GM21390 (cell line): ENCODE measurements around the gene MPP3.

Experiments used
- ATAC-seq: cut with Tn5 transposase; IDR thresholded peaks from one replicate; pipeline ENCODE4 v1.9.1; 2021; ENCODE audit not compliant: unreplicated experiment

The MPP3 gene

DNA sequence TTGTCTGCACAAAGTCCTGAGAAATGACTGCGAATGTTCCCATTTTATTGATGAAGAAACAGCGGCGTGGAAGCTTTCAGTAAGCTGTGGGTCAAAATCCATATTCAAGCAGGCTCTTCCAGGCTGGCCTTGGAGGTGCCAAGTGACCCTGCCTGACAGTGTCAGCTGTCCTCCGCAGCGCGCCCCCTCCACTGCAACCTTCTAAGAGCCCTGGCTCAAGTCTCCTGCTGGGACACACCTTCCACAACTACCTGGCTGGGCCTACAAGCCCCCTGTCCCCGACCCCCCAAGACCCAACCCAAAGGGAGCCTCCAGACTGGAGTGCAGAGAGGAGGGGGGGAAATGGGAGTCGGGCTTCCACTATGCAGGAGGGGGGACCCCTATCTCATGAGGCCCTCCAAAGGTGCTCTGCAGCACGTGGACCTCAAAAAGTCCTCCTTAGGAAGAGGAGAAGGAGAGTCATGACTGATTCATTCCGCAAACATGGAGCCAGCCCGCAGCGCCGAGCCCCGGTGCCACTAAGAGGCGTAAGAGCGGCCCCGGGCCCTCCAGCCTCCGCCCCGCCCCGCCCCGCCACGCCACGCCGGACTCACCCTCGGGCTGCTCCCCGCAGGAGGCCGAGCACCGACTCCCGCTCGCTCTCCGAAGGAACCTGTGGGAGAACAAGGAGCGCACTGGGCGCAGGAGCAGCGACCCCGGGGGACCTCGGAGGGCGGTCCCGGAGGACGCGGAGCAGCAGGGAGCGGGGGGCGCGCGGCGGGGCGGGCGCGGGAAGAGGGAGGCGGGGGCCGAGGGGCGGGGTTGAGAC lies 574 bp downstream of the MPP3 start:
- no peak for ATAC-seq

DNA sequence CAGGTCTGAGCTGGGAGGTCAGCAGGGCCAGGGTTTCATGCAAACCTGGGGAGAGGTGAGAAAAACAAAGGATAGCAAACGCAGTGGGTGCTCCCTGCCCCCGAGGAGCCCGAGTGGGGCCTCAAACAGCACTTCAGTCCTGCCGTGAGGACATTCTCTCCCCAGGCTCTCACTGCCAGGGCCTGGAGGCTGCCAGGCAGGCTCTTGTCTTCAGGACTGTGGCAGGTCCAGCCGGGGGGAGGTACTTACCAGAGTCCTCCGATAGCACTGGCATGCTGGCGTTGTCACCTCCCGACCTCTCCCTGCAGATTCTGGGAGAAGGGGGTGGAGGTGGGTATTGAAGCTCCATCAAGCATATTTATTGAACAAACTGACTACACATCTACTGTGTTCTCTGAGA lies 1.3 kb downstream of the MPP3 start:
- ATAC-seq: no peak

DNA sequence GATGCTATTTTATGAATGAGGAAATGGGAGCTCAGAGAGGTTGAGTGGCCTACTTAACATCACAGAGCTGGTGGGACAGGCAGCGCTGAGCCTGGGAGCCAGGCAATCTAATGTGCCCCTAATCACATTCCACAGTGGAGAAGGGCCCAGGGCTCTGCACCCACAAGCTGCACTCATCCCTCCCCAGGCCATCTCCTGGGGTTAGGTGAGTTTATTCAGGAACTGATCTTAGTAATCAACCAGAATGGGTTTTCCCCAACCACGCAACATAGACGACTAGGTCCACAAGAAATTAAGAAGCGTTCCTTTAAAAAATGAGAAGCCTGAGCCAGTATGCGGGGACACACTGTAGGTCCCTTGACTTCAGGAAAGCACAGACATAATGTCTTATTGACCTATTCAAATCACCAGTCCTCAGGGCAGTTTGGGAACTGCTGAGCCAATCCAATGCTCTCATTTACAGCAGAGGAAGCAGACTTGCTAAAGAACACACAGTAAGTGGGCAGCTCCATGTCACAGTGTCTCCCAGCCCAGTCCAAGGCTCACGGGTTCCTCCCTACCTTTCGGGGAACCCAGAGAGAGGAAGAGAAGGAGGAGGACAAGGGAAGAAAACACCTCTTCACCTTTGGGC lies 2.3 kb downstream of the MPP3 start:
- ATAC-seq: no peak

DNA sequence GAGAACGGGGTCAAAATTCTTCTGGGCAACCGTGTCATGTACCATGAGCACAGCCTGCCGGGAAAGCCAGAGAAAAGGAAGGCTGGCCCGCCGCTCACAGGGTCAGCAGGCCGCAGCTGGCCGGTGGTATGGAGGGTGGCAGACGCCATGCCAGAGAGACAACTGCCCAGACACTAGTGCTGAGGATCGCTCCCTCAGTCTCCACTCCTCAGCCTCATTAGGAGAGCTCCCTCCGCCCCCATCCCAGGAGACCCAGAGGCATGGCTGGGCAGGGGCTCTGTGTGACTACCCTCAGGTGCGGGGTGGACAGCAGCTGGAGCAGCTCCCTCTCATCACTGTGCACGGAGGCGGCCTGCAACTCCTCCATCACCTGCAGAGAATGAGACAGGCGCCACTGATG lies 3.2 kb downstream of the MPP3 start:
- ATAC-seq: no peak

DNA sequence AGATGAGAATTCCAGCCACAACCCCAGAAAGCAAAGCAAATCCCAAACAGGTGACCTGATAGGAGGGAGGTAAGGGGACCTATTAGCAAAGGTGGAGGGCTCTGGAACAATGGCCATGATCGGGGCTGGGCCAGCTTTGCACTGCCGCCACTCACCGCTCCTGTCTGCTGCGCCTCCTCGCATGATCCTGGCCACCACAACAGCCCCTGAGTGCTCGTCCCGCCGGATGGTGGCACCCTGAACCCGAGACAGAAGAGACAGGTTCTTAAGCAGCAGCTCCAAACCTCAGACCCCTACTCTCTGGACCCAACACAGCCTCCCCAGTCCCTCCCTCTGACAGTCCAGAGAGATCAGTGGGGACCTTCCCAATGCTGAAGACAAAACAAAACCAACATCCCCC lies 5.3 kb downstream of the MPP3 start:
- no peak for ATAC-seq

DNA sequence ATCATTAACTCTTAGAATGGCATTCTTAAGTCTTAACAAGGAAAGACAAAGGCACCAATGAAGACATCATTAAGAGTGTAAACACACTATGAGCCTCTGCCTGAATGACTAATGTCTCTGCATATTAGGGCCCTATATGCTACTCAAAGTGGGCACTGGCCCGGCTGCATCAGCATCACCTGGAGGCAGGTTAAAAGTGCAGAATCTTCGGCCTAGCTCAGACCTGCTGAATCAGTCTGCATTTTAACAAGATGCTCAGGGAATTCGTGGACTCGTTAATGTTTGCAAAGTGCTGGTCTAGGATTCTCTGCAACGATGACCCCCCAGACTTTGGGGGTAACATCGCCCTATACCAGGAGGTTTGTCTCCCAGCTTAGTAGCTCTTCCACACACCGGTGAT lies 6.7 kb downstream of the MPP3 start:
- no peak for ATAC-seq

DNA sequence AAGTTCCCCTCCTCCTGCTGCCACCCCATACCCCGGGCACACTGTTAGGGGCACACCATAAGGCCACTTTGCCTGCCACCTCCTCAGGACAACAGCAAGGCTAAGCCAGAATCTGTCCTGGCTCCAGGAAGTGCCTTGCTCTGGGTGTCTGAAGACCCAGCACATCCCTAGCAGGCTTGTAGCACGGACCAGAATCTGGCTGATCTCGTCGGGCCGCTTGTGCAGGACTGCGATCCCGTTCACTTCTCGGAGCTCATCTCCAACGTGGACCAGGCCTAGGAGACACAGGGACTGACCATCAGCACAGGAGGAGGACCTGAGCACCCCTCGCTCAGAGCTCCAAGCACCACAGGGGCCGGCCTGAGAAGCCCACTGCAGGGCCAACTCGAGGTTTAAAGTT lies 7.4 kb downstream of the MPP3 start:
- ATAC-seq: no peak

DNA sequence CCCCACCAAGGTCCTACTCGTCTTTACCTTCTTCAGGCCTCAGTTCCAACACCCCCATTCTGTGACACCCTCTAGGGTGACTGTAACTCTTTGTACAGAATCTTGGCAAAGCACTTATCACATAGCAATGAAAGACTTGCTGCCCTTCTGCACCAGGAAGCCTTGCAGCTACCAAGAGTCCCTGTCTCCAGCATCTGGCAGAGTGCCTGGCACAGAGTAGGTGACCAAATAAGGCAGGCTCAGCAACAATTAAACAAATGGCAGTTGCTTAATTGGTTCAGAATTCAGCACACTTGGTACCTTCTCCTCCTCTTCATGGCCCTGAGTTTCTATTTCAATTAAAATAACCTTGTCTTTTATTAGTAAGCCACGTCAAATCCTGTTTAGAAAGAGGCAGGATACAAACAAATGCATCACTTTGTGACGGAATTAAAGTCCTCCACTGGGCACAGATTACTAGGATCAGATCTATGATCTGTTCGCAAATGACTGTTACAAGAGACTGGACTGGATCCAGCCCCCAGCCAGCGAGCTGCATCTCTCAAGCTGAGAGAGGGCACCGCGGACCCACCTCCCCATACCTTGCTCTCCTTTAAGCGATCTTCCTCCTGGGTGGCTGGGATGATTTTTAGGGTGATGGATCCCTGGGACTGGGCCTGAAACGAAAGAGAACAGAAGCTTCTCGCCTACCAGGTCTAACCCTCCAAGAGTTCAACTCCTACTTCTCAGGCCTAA lies 9.4 kb downstream of the MPP3 start:
- ATAC-seq: no peak

DNA sequence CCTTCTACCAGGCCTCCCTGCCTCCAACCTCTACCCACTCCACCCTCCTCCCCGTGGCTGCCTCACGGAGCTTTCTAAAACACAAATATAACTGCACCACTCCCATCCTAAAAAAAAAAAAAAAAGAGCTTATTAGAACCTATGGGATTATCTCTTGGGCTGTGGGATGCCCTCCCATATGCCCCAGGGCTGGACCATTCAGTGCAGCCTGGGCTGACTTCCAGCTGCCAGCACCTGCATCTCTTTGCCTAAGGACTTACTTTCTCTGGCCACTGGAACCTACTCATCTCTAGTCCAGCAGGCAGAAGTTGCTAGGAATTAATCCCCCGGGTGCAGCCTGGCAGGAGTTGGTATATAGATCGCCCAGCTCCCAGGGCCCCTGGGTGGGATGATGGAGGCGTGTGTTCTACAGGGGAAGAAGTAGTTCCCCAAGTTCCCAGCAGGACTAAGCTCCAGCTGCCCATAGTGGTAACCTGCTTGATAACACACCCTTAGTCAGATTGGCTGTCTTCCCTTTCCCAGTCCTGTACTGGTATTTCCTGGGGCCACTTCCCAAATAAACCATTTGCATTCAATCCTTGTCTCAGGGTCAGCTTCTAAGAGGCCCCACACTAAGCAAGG lies 10.3 kb downstream of the MPP3 start:
- no peak for ATAC-seq

DNA sequence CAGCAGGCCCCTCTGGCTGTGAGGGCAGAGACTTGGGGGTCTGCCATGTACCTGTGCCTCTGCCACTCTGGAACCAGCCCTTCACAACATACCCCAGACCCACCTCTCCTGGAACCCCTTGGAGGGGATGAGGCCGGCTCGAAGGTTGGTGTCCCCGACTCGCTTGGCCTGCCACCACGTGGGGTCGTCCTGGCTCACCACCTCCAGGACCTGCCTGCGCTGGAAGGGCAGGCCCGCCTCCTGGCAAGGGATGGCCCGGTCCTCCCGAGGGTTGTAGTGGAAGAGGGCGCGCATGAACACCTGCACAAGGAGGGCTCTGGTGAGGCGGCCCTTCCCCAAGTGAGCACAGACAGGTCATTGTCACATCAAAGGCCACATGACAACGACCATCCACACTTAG lies 12.2 kb downstream of the MPP3 start:
- no peak for ATAC-seq

DNA sequence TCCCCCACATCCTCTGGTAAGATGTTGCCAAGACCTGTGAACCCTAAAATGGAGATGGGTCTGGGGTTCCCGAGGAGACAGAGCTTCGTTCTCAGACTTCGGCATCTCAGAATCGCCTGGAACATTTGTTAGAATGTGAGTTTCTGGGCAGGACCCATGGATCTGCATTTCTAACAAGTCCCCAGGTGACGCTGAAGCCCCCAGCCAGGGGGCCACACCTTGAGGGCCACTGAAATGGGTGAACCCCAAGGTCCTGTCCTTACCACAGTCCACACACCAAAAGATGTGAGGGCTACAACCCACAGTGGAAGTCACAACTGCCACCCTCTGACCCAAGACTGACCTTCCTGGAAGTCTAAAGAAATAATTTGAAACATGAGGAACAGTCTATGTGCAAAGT lies 14.0 kb downstream of the MPP3 start:
- ATAC-seq: no peak

DNA sequence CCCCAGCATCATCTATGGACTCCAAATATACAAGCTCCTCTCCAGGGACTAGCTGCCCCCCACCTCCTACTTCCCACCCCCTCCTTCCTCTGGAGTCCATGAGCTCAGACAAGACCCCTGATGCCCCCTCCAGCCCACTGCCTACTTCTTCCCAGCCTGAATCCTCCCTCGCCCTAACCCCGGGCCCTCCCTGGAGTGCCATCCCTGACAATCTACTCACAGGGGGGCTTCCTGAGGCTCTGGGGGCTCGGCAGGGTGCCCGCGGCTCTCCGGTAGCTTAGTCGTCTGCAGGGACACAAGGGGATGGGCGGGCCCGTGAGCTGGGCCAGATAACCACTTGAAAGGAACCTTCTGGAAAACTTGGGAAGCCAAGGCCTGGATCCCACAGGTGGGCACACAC lies 15.1 kb downstream of the MPP3 start:
- ATAC-seq: no peak

DNA sequence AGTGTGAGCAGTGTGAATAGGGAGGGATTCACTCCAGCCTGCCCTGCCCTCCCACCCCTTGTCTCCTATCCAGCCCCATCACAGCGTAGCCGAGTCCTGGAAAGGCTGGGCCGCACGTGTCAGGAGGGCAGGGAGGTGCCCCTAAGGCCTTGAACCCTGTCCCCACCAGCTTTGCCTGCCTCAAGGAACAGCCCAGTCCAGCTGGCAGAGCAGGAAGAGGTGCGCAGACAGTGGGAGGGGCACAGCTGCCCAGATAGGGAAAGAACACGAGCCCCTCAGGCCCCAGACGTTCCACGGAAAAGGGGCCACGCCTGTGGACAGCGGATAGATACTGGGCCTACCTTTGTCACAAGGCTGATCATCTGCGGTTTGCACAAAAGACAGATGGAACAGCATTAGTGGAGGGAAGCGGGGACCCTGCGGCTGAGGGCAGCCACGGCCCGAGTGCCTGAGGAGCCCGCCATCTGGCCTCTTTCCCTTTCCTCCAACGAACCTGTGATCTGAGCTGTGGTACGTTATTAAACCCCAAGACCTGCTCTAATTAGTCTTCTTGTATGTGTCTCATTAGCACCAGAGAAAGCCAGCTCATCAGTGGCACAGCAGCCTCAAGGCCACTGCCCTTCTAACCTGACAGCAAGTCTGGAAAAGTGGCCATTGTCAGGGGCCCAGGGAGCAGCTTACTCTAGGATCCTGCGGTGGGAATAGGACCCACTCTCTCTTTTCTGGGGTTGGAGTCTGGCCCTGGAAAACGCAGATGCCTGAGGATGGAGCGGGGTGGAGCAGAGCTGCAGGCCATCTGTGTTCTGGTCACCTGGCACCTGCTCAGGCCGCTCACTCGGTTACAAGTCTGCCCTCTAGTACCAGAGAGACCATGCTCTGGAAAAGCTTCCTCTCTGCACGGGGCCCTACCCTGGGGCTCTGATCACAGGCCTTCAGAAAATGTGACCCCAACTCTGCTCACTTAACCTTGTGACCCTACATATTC lies 16.3 kb downstream of the MPP3 start:
- no peak for ATAC-seq

DNA sequence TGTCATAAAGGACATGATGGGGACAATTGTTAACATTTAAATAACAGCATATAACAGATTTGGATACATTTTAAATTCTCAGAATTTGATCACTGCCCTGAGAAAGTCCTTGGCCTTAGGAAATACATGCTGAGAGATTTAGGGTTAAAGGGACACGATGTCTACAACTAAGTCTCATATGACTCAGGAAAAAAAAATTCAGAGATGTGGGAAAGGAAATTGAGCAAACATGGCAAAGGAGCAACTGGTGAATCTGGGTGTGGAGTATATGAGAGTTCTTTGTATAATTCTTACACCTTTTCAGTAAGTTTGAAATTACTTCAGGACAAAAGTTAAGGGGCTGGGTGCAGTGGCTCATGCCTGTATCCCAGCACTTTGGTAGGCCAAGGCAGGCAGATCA lies 18.2 kb downstream of the MPP3 start:
- ATAC-seq: no peak

DNA sequence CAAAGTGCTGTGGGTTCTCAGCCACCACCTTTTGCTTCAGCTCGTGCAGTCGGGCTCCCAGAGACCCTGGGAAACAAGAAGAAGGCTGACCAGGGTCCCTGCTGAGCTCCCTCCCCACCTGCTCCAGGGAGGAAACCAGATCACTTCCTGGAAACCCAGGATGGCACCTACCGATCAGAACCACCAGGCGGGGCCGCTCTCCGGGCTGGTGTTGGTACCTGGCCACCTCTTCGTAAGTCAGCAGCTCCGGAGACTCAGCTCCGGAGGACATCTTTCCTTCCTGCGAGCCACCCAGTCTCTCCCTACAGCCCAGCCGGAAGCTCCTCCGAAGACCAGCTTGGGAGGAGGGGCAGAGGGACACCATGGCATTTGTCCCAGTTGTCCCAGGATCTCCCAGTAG lies 18.9 kb downstream of the MPP3 start:
- ATAC-seq: no peak

DNA sequence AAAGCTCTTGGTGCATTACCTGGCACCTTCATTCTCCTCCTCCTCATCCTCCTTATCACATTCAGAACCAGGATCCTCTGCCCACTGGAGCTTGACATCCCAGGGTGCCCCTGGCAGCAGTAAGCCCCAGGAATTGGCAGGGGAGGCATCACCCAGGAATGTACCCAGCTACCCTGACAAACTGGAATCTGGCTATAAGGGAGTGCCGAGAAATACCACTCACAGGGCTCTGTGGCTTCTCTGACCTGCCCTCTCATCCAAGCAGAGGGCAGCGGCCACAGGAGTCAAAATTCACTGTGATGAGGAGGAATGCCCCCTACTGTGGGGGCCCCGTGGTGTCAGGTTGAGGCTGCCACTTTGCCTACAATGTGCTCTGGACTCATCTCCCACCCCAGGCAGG lies 19.6 kb downstream of the MPP3 start:
- ATAC-seq: no peak

DNA sequence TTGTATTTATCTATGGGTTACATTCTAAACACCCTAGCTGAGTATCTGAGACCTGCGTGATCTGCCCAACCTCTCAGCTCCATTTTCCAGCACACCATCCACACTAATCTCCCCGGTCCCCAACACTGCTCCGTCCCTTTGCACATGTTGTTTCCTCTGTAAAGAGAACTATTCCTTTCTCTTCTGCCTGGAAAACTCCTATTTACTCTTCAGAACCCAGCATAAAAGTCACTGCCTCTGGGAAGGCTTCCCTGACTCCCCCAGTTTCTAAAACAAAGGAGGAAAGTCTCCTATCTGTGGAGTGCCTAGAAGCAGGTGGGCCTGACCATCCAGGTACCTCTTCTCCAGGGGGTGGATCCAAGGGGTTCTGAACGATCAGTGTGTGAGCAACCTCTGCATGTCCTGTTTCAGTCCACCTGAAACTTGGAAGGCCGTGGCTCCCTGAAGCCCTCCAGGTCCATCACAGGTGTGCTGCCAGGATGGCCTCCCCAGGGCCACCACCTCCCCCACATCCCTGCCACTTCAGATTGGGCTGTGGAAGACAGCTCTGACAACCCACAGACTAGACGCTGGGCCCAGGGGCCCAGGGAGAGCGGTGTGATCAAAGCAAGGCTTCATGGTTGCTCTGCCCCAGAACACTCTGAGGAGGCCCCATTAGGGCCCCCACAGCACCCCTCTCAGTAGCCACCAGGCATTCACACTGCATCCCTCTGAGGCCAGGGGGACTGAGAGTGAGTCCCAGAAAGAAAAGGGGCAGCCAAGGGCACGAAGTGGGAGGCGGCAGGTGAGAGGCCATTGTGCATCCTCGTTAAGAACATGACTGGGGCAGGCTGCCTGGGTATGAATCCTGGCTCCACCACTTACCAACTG lies 20.3 kb downstream of the MPP3 start:
- no peak for ATAC-seq

DNA sequence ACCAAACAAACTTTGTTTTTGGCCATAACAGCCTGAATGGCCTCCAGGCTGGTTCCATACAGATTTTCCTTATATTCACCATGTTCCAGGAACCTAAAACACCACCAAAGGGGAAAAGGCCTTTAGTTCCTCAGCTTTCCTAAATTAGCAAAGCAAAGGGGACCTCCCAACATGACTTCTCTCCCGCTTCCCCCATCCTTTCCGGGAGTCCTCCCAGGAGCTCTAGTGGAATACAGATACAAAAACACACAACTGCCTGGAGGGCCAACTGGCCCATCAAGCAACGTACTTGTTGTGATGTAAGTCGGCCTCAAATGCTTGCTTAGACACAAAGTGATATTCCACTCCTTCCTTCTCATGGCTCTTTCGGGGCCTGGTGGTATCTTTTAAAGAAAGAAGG lies 22.1 kb downstream of the MPP3 start:
- ATAC-seq: no peak

DNA sequence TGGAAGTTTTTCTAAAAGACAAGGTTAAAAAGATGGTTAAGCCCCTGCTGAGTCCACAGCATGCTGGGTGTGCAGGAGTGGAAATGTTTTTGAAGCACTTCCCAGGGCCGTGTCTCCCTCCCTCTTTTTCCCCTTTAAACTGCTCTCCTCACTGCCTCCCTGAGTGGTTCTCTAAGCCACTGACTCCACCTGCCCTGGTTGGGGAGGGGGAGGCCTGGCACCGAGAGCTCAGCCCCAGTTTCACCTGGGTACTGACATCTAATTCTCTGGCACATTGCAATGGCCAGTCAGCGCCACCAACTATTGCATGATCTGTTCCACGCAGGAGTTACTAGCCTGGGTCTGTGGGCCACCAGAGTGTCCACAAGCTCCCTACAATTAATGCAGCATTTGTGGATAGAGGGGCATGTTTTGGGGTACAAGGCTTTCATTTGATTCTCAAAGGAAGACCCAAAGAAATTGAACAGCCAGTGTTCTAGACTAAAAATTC lies 22.7 kb downstream of the MPP3 start:
- ATAC-seq: no peak
